Neutrophil (primary cell): Measurements from ENCODE around the gene ESPN.
A peak's percentile ranks its signal among the peaks of the same experiment; 100 is the strongest.

Experiments used
- H3K27ac ChIP-seq: fragments of 200-600 bp; sonication (generic); 2 replicates; pipeline ENCODE4 v1.5.1; 2016; ENCODE audit warnings: mild to moderate bottlenecking, moderate library complexity
- H3K27me3 ChIP-seq: fragments of 200-600 bp; sonication (generic); 2 replicates; pipeline ENCODE4 v1.6.0; 2016; ENCODE audit warnings: mild to moderate bottlenecking
- H3K36me3 ChIP-seq: fragments of 200-600 bp; sonication (generic); 2 replicates; pipeline ENCODE4 v1.5.1; 2017
- H3K4me1 ChIP-seq, 2 experiments: fragments of 200-600 bp in 1 of 2; sonication (generic) in 1 of 2; 1 replicate in 1 of 2; 2 replicates in 1 of 2; pipeline versions ENCODE4 v1.5.1 to v1.6.1; 2013 to 2016; ENCODE audit warnings: low read depth in 1 of 2, low read length in 1 of 2, mild to moderate bottlenecking in 1 of 2, moderate library complexity in 1 of 2; ENCODE audit not compliant: control insufficient read depth in 1 of 2, insufficient read depth in 1 of 2
- H3K4me3 ChIP-seq, 2 experiments: fragments of 200-600 bp in 1 of 2; sonication (generic) in 1 of 2; 1 replicate in 1 of 2; 2 replicates in 1 of 2; pipeline ENCODE4 v1.5.1; 2013 to 2016; ENCODE audit warnings: low read depth in 1 of 2, low read length in 1 of 2, mild to moderate bottlenecking in 1 of 2, moderate library complexity in 1 of 2
- H3K9me3 ChIP-seq: fragments of 200-600 bp; sonication (generic); 2 replicates; pipeline ENCODE4 v1.5.1; 2016
- CTCF ChIP-seq: fragments of 200-600 bp; sonication (generic); IDR thresholded peaks from 2 replicates; pipeline ENCODE4 v1.5.1; 2016; ENCODE audit warnings: antibody characterized with exemption

Gene ESPN

DNA sequence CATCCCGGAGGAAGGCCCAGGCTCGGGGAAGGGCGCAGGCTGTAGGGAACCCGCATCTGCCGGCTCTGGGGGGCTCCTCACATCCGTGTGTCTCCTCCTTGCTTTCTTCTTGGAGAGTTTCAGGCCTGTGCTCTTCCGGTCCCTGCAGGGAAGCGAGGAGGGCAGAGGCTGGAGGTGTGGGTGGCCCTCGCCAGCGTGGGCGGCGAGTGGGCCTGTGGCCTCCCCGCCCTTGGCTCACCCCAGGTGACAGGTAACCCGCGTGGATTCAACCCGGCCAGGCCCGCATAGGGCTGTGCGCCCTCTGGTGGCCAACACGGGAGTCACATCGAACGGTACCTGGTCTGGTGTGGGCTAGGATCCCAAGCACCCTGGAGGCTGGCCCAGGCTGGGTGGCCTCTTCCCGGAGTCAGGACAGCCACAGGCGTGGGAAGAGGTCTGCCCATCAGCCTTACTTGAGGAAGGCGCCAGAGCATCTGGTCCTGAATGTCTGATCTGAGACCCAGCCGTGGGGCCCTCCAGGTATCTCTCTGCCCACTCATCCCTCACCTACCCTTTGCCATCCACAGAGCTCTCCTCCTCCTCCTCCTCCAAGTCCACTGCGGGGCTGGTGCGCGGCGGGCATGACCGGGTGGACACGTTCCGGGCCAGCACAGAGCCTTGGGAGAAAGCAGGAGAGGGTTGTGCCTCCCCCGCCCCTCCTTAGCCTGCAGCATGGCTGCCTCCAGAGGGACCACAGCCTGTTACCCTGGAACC, 51.0 kb downstream of the ESPN start:
- no peak overlapping the region for H3K27ac ChIP-seq
- H3K9me3 ChIP-seq = no peaks in the 10 kb centered on the region
- H3K4me3 ChIP-seq = no peak overlapping the region
- H3K36me3 ChIP-seq = no peaks in the 10 kb centered on the region
- TF ChIP-seq CTCF = peak; percentile 79
- H3K27me3 ChIP-seq = peaks cover 14% of the 10 kb centered on the region
- H3K4me1 ChIP-seq = no peaks in the 10 kb centered on the region

DNA sequence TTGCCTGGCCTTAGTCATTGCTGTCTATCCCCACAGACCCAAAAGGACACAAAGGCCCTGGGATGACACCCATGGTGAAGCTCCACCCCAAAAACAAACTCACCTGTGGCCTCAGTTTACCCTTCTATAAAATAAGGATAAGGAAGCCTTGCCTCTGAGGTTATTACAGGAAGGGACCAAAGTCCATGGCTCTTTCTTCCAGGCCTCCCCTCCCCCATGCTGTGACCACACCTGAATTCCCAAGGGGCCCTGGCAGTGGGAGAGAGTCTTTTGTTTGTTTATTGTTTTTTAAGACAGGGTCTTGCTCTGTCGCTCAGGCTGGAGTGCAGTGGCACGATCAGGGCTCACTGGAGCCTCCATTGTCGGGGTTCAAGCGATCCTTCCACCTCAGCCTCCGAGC, 51.9 kb downstream of the ESPN start:
- H3K27me3 ChIP-seq = peaks cover 20% of the 10 kb centered on the region
- H3K4me3 ChIP-seq = no peak overlapping the region
- H3K9me3 ChIP-seq = no peaks in the 10 kb centered on the region
- no peak overlapping the region for H3K27ac ChIP-seq
- H3K4me1 ChIP-seq = no peaks in the 10 kb centered on the region
- H3K36me3 ChIP-seq = no peaks in the 10 kb centered on the region
- no peak for TF ChIP-seq CTCF

- no peaks in the 10 kb centered on the region for H3K4me1 ChIP-seq
- H3K9me3 ChIP-seq = no peaks in the 10 kb centered on the region
- no peak overlapping the region for H3K27ac ChIP-seq
- peaks cover 28% of the 10 kb centered on the region for H3K27me3 ChIP-seq
- no peak for TF ChIP-seq CTCF
- H3K4me3 ChIP-seq = no peak overlapping the region
- no peaks in the 10 kb centered on the region for H3K36me3 ChIP-seq
Measured at GRCh38 chr1:6477039-6477820, 52.7 kb downstream of the ESPN start.

DNA sequence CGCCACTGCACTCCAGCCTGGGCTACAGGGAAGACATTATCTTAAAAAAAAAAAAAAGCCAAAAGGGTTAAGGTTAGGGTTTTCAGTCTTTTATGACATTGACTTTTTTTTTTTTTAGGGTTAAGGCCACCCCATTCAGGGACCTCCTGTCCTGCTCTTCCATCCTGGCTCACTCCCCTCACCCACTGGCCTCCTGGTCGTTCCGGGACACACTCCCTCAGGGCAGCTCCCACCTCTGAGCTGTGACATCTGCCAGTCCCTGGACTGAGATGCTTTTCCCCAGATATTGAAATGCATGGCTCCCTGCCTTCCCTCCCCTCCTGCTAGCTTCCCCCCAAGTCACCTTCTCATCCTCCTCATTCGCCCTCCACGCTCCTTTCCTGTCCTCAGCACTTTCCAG, 57.2 kb downstream of the ESPN start:
- Histone ChIP-seq H3K27ac (no peak overlapping the region), H3K4me1 (no peaks in the 10 kb centered on the region), H3K4me3 (no peak overlapping the region), H3K27me3 (peaks cover 68% of the 10 kb centered on the region), H3K9me3 (no peaks in the 10 kb centered on the region), H3K36me3 (no peaks in the 10 kb centered on the region)
- TF ChIP-seq CTCF = no peak

- Histone ChIP-seq H3K4me3 (no peak overlapping the region), H3K9me3 (no peaks in the 10 kb centered on the region), H3K27me3 (peaks cover 82% of the 10 kb centered on the region), H3K27ac (no peak overlapping the region), H3K4me1 (no peaks in the 10 kb centered on the region), H3K36me3 (no peaks in the 10 kb centered on the region)
- TF ChIP-seq CTCF = no peak
Measured at GRCh38 chr1:6483017-6483760, 58.6 kb downstream of the ESPN start.
